ENCODE results near the gene GDF10.

- TF ChIP-seq POLR2AphosphoS5 (IDR thresholded peaks at IDR 0.05), result no peak
- no peak for TF ChIP-seq POLR2A (IDR thresholded peaks at IDR 0.05)
Measured at GRCh38 chr10:47310090-47310505, 10.1 kb downstream of the GDF10 start.
